IMR-90 (cell line): Measurements from ENCODE around the gene SLC39A3. TPM values are rescaled to one million over a fixed set of nuclear protein-coding genes. Genes with fewer than 3 reads are reported as not detected.

Experiments
- ATAC-seq: fragments of 200-7000 bp; cut with Tn5 transposase; 2 replicates; pipeline ENCODE4 v1.9.1; 2020; ENCODE audit warnings: low read depth, mild to moderate bottlenecking, moderate library complexity
- BruUV-seq: library from RNA; stranded (reverse); fragments of 400-500 nt; replicated peaks from 2 replicates; lab custom pipeline; 2021; lab: Mats Ljungman, UMichigan
- CTCF ChIA-PET: fragments of 300-600 bp; formaldehyde crosslinking; extraction: SDS; loops from one replicate; lab custom pipeline; 2021; ENCODE audit warnings: antibody characterized with exemption; lab: Yijun Ruan, JAX
- POLR2A ChIA-PET: fragments of 300-600 bp; sonication (Branson Sonifier 250); formaldehyde crosslinking; loops from one replicate; lab custom pipeline; 2022; ENCODE audit warnings: antibody characterized with exemption; ENCODE audit not compliant: unreplicated experiment; lab: Charles Lee
- DNase-seq: peaks from one replicate; pipeline ENCODE4 v3.0.0; 2013
- H2AFZ ChIP-seq: replicated peaks from 2 replicates; pipeline ENCODE3; 2013; ENCODE audit warnings: low read length, mild to moderate bottlenecking; ENCODE audit not compliant: poor library complexity
- H2AK5ac ChIP-seq: 2 replicates; pipeline ENCODE4 v1.6.1; 2013; ENCODE audit warnings: low read depth, low read length, inconsistent platforms
- H2AK9ac ChIP-seq: replicated peaks from 2 replicates; pipeline ENCODE3; 2013; ENCODE audit warnings: mild to moderate bottlenecking, low read depth, low read length, moderate library complexity; ENCODE audit not compliant: poor library complexity
- H2BK120ac ChIP-seq: 2 replicates; pipeline ENCODE4 v1.6.1; 2013; ENCODE audit warnings: low read depth, low read length, inconsistent platforms
- H2BK15ac ChIP-seq: 3 replicates; pipeline ENCODE4 v1.6.1; 2013; ENCODE audit warnings: low read depth, low read length, inconsistent platforms
- H2BK20ac ChIP-seq: 2 replicates; pipeline ENCODE4 v1.6.1; 2013; ENCODE audit warnings: low read depth, mild to moderate bottlenecking, inconsistent platforms, low read length, moderate library complexity
- H2BK5ac ChIP-seq: 2 replicates; pipeline ENCODE4 v1.6.1; 2013; ENCODE audit warnings: mild to moderate bottlenecking, low read depth, low read length, inconsistent platforms; ENCODE audit not compliant: poor library complexity, severe bottlenecking
- H3K14ac ChIP-seq: replicated peaks from 2 replicates; pipeline ENCODE4 v1.6.1; 2013; ENCODE audit warnings: low read depth, low read length, inconsistent platforms
- H3K18ac ChIP-seq: 2 replicates; pipeline ENCODE4 v1.6.1; 2013; ENCODE audit warnings: low read depth, low read length, control low read depth
- H3K23ac ChIP-seq: 2 replicates; pipeline ENCODE4 v1.6.1; 2013; ENCODE audit warnings: low read depth, low read length, inconsistent platforms
- H3K27ac ChIP-seq: 2 replicates; pipeline ENCODE4 v1.5.1; 2013; ENCODE audit warnings: mild to moderate bottlenecking, control low read depth, low read length; ENCODE audit not compliant: insufficient read depth
- H3K27me3 ChIP-seq: 2 replicates; pipeline ENCODE4 v1.6.1; 2013; ENCODE audit warnings: low read length; ENCODE audit not compliant: control insufficient read depth, insufficient read depth
- H3K36me3 ChIP-seq: 2 replicates; pipeline ENCODE4 v1.6.1; 2013; ENCODE audit warnings: low read length, mixed read lengths; ENCODE audit not compliant: control insufficient read depth, insufficient read depth
- H3K4ac ChIP-seq: 2 replicates; pipeline ENCODE4 v1.6.1; 2013; ENCODE audit warnings: low read depth, low read length, inconsistent platforms
- H3K4me1 ChIP-seq: 2 replicates; pipeline ENCODE4 v1.6.1; 2013; ENCODE audit warnings: low read length, mixed read lengths; ENCODE audit not compliant: control insufficient read depth, insufficient read depth
- H3K4me2 ChIP-seq: 2 replicates; pipeline ENCODE4 v1.6.1; 2013; ENCODE audit warnings: low read depth, mild to moderate bottlenecking, control low read depth, low read length, moderate library complexity
- H3K4me3 ChIP-seq: 2 replicates; pipeline ENCODE4 v1.5.1; 2013; ENCODE audit warnings: low read depth, mild to moderate bottlenecking, control low read depth, low read length, moderate library complexity; ENCODE audit not compliant: insufficient read depth
- H3K56ac ChIP-seq: 2 replicates; pipeline ENCODE4 v1.6.1; 2013; ENCODE audit warnings: low read length, inconsistent platforms; ENCODE audit not compliant: insufficient read depth; ENCODE audit errors: extremely low read depth
- H3K79me1 ChIP-seq, 2 experiments: 2 replicates each; pipeline ENCODE4 v1.6.1; 2013; ENCODE audit warnings: low read length in 2 of 2, inconsistent platforms in 1 of 2, low read depth in 1 of 2
- H3K9ac ChIP-seq: 2 replicates; pipeline ENCODE4 v1.6.1; 2013; ENCODE audit warnings: low read depth, low read length, control low read depth
- H3K9me1 ChIP-seq: 2 replicates; pipeline ENCODE4 v1.6.1; 2013; ENCODE audit warnings: low read length, inconsistent platforms; ENCODE audit not compliant: insufficient read depth
- H3K9me3 ChIP-seq: 2 replicates; pipeline ENCODE4 v1.6.1; 2013; ENCODE audit warnings: low read length; ENCODE audit not compliant: control insufficient read depth, insufficient read depth
- H4K20me1 ChIP-seq: 2 replicates; pipeline ENCODE4 v1.6.1; 2013; ENCODE audit warnings: low read length, inconsistent platforms; ENCODE audit not compliant: insufficient read depth
- H4K5ac ChIP-seq: 2 replicates; pipeline ENCODE4 v1.6.1; 2013; ENCODE audit warnings: mild to moderate bottlenecking, low read depth, low read length, control low read depth
- H4K8ac ChIP-seq, 2 experiments: 2 replicates each; pipeline ENCODE4 v1.6.1; 2013; ENCODE audit warnings: low read depth in 2 of 2, low read length in 2 of 2, control low read depth in 1 of 2, inconsistent platforms in 1 of 2
- H4K91ac ChIP-seq: 2 replicates; pipeline ENCODE4 v1.6.1; 2013; ENCODE audit warnings: low read depth, low read length, inconsistent platforms; ENCODE audit not compliant: insufficient read depth
- BHLHE40 ChIP-seq: fragments of 150-350 bp; IDR thresholded peaks from 2 replicates; pipeline ENCODE4 v1.6.1; 2016; ENCODE audit warnings: mild to moderate bottlenecking, low read depth, low read length
- CEBPB ChIP-seq: IDR thresholded peaks from 2 replicates; pipeline ENCODE4 v1.6.1; 2012; ENCODE audit warnings: low read depth, low read length, improper control_type of control experiment
- CHD1 ChIP-seq: IDR thresholded peaks from 2 replicates; pipeline ENCODE4 v1.6.1; 2012; ENCODE audit warnings: low read depth, low read length, improper control_type of control experiment
- CTCF ChIP-seq: conservative IDR thresholded peaks from 2 replicates; pipeline ENCODE4 v1.5.1; 2012; ENCODE audit warnings: mild to moderate bottlenecking, low read depth, low read length, improper control_type of control experiment
- MXI1 ChIP-seq: IDR thresholded peaks from 2 replicates; pipeline ENCODE4 v1.6.1; 2012; ENCODE audit warnings: low read depth, mild to moderate bottlenecking, low read length, moderate library complexity, borderline replicate concordance
- POLR2A ChIP-seq: IDR thresholded peaks from 2 replicates; pipeline ENCODE4 v1.6.1; 2012; ENCODE audit warnings: mild to moderate bottlenecking, low read depth, low read length
- RAD21 ChIP-seq: IDR thresholded peaks from 2 replicates; pipeline ENCODE4 v1.6.1; 2012; ENCODE audit warnings: low read length, improper control_type of control experiment
- RFX5 ChIP-seq: IDR thresholded peaks from 2 replicates; pipeline ENCODE4 v1.8.0; 2012; ENCODE audit warnings: low read depth, mild to moderate bottlenecking, low read length, moderate library complexity
- USF2 ChIP-seq: fragments of 150-350 bp; IDR thresholded peaks from 2 replicates; pipeline ENCODE4 v1.6.1; 2017; ENCODE audit warnings: mild to moderate bottlenecking, antibody characterized with exemption, low read length, low read depth
- WGBS, 2 experiments: methylation state at CpG; one replicate each; pipeline versions ENCODE4 v1.1.5 to v1.1.7; 2013; ENCODE audit warnings: missing lambda C conversion rate in 2 of 2; ENCODE audit not compliant: insufficient read length in 1 of 2; ENCODE audit errors: extremely low coverage in 2 of 2; 5-methylcytosine and 5-hydroxymethylcytosine counted together
- dilution Hi-C: fragments of 300-500 bp; cut with HindIII; formaldehyde crosslinking; loops from one replicate; pipeline ENCODE4 v1.14.3; 2018; ENCODE audit warnings: low sequenced_read_pairs; ENCODE audit not compliant: unreplicated experiment
- in situ Hi-C: fragments of 300-500 bp; cut with MboI; formaldehyde crosslinking; loops from 3 replicates; pipeline ENCODE4 v1.14.3; 2019; ENCODE audit warnings: low sequenced_read_pairs, inconsistent platforms, mixed read lengths
- intact Hi-C: fragments of 100-400 bp; cut with micrococcal nuclease; formaldehyde crosslinking; loops from 2 replicates; pipeline ENCODE4 v1.10.0; 2022
- polyA plus RNA-seq, 3 experiments: library from polyadenylated mRNA; depleted of rRNA; stranded (reverse); fragments of >200 nt; gene quantifications; 2 replicates each; pipeline ENCODE4 v1.2.3, GENCODE V29; 2012; ENCODE audit warnings: low replicate concordance in 1 of 3
- total RNA-seq: library from RNA; depleted of rRNA; stranded (reverse); fragments of >200 nt; gene quantifications from 2 replicates; pipeline ENCODE4 v1.2.3, GENCODE V29; 2012

The SLC39A3 gene
- total and polyA plus RNA-seq, 2 of the 4 experiments (the other 2 are of a cell fraction) = 12.4 to 38.2 TPM

GRCh38 chr19:2744113-2744512, 4.3 kb upstream of the SLC39A3 start:
- Histone ChIP-seq H2BK20ac (no peak overlapping the region), H4K91ac (no peak overlapping the region), H3K18ac (no peak overlapping the region), H2BK120ac (no peak overlapping the region), H2BK15ac (no peak overlapping the region), H3K56ac (no peak overlapping the region), H3K27ac (no peak overlapping the region), H2AK5ac (no peak overlapping the region), H3K4ac (no peak overlapping the region), H3K27me3 (peaks cover 1% of the 10 kb centered on the region; the same call in 1 of the 2 replicates), H3K79me1 (peaks cover 5 to 6% of the 10 kb centered on the region in 2 experiments; a peak in 3 of 4 replicates), H3K36me3 (no peaks in the 10 kb centered on the region), H4K8ac (no peak overlapping the region), H3K4me1 (no peaks in the 10 kb centered on the region; the same call in 1 of the 2 replicates), H3K4me3 (no peak overlapping the region), H3K23ac (no peak overlapping the region), H2AFZ (no peak overlapping the region), H3K9me3 (no peaks in the 10 kb centered on the region), H4K20me1 (no peaks in the 10 kb centered on the region), H4K5ac (no peak overlapping the region), H3K9me1 (no peaks in the 10 kb centered on the region), H2BK5ac (no peak overlapping the region), H3K9ac (no peak overlapping the region), H3K4me2 (no peak overlapping the region), H3K14ac (no peak overlapping the region), H2AK9ac (no peak overlapping the region)
- no peak for ATAC-seq
- TF ChIP-seq MXI1 (no peak), USF2 (no peak), CTCF (no peak), POLR2A (no peak), RAD21 (no peak), BHLHE40 (no peak), CHD1 (no peak), RFX5 (no peak), CEBPB (no peak)
- no TSS peak for BruUV-seq
- dilution Hi-C loops (no loop called here), in situ Hi-C loops (no loop called here), intact Hi-C loops (loop anchor here (10.0 kb wide), 1 partner anchor 269 kb away; the partner anchor contains the start of gene GADD45B)
- no peak for DNase-seq
- WGBS, 2 experiments = no CpG with 5 or more reads among the region's 4 CpGs
- CTCF ChIA-PET = interaction anchor here (1.2 kb wide), 1 partner anchor 96 kb away, joined by 3 read pairs; no protein-coding TSS in a partner anchor
- POLR2A ChIA-PET = no interaction called here
